ENCODE results near the gene PAPSS1. TPM values are rescaled to one million over a fixed set of nuclear protein-coding genes. Genes with fewer than 3 reads are reported as not detected.

Gene PAPSS1
- total and polyA plus RNA-seq, 2 of the 8 experiments (the other 6 are each of a cell fraction or from before 2014, with no cell fraction given) = 79.2 to 98.5 TPM

GRCh38 chr4:107747748-107748486, 27.9 kb upstream of the PAPSS1 start:
- H2BK5ac ChIP-seq (ENCODE audit: low read depth, low read length) = no peak overlapping the region
- no peaks in the 10 kb centered on the region for H3K23me2 ChIP-seq (ENCODE audit: low read depth, low read length)
- H2BK20ac ChIP-seq (ENCODE audit: low read length) = no peak overlapping the region
- no peak overlapping the region for H4K5ac ChIP-seq (ENCODE audit: insufficient read length, low read depth, low read length)
- CTCF ChIA-PET (ENCODE audit: partially characterized antibody) = interaction anchor here (0.8 to 3.4 kb wide), 5 partner anchors 8 to 11 kb away, joined by 3 to 17 read pairs (median 4); no protein-coding TSS in a partner anchor
- no peak overlapping the region for H3K4me3 ChIP-seq (ENCODE audit: extremely low read depth in 1 of 4, insufficient read depth in 2 of 4, low read depth in 3 of 4, low read length in 4 of 4)
- FAIRE-seq = no peak
- H3K9me3 ChIP-seq (ENCODE audit: insufficient read depth in 2 of 2, low read depth in 1 of 2, low read length in 1 of 2) = no peaks in the 10 kb centered on the region; a peak in 1 of 4 replicates
- H3K27ac ChIP-seq (ENCODE audit: low read depth, low read length) = no peak overlapping the region
- no peak overlapping the region for H4K91ac ChIP-seq (replicated peaks; ENCODE audit: insufficient read length, low read length)
- no peak overlapping the region for H2BK15ac ChIP-seq (ENCODE audit: low read length)
- no peaks in the 10 kb centered on the region for H4K20me1 ChIP-seq (replicated peaks in 1 of 2; ENCODE audit: control insufficient read depth in 1 of 2, insufficient read depth in 2 of 2, low read length in 2 of 2)
- H3K14ac ChIP-seq (ENCODE audit: insufficient read length) = no peak overlapping the region
- H3K18ac ChIP-seq (ENCODE audit: extremely low read depth, low read length) = no peak overlapping the region
- H3K4me2 ChIP-seq (ENCODE audit: insufficient read depth in 1 of 2, low read depth in 2 of 2, low read length in 2 of 2) = no peak overlapping the region
- POLR2A ChIA-PET (ENCODE audit: partially characterized antibody) = no interaction called here
- no peak overlapping the region for H2BK12ac ChIP-seq (ENCODE audit: low read depth, low read length)
- H3K79me1 ChIP-seq (ENCODE audit: low read depth, low read length) = no peaks in the 10 kb centered on the region
- no peak overlapping the region for H3K9ac ChIP-seq (replicated peaks in 1 of 4; ENCODE audit: extremely low read depth in 1 of 4, low read depth in 3 of 4, low read length in 3 of 4)
- no peak overlapping the region for H2BK120ac ChIP-seq (replicated peaks; ENCODE audit: low read depth, low read length)
- H3K4ac ChIP-seq (replicated peaks; ENCODE audit: insufficient read length, low read depth, low read length) = no peak overlapping the region
- 90% methylated on average over 5 of the region's 5 CpGs; no CpG with 5 or more reads in 1 of the 2 experiments for WGBS, 2 experiments (ENCODE audit: extremely low coverage in 1 of 2, insufficient coverage in 1 of 2, insufficient read length in 1 of 2, insufficient replicate concordance in 2 of 2, low coverage in 1 of 2, low lambda C conversion rate in 2 of 2, missing lambda C conversion rate in 1 of 2)
- DNase-seq (ENCODE audit: low read depth in 1 of 2, low spot score in 2 of 2) = no peak
- no peaks in the 10 kb centered on the region for H3K36me3 ChIP-seq (ENCODE audit: control insufficient read depth in 2 of 4, insufficient read depth in 4 of 4, low read length in 3 of 4)
- TF ChIP-seq EZH2 (IDR thresholded peaks at IDR 0.05; ENCODE audit: low read depth, low read length, severe bottlenecking) = no peak
- H3K4me1 ChIP-seq (replicated peaks in 1 of 4; ENCODE audit: control insufficient read depth in 3 of 4, insufficient read depth in 4 of 4, low read length in 3 of 4) = no peaks in the 10 kb centered on the region
- no peak overlapping the region for H2AFZ ChIP-seq (ENCODE audit: low read length)
- no peaks in the 10 kb centered on the region for H3K27me3 ChIP-seq (replicated peaks in 1 of 4; ENCODE audit: control insufficient read depth in 3 of 4, extremely low read depth in 1 of 4, insufficient read depth in 3 of 4, low read length in 3 of 4)
- no peak overlapping the region for H4K8ac ChIP-seq (ENCODE audit: extremely low read depth, insufficient read depth, low read length)
- H3K56ac ChIP-seq (replicated peaks; ENCODE audit: insufficient read length, low read depth, low read length) = no peak overlapping the region
- no peak overlapping the region for H3K23ac ChIP-seq (ENCODE audit: insufficient read length)
- no peak overlapping the region for H2AK5ac ChIP-seq (ENCODE audit: low read depth, low read length)
- H3K79me2 ChIP-seq (ENCODE audit: control insufficient read depth in 1 of 2, insufficient read depth in 2 of 2, low read length in 2 of 2) = no peaks in the 10 kb centered on the region

Measured in H1 (cell line).